Bronchial epithelial cell (primary cell): Measurements from ENCODE around the gene BCKDK. TPM values are rescaled to one million over a fixed set of nuclear protein-coding genes. Genes with fewer than 3 reads are reported as not detected.

Experiments used
- DNase-seq: peaks from one replicate; pipeline ENCODE4 v3.0.0-alpha.2; 2010; ENCODE audit warnings: low read depth
- FAIRE-seq: peaks from 2 replicates; lab custom pipeline; 2011; peaks lifted over from hg19 to GRCh38; lab: Jason Lieb, UNC
- H3K27me3 ChIP-seq: 2 replicates; pipeline ENCODE4 v1.5.1; 2011; ENCODE audit warnings: low read length; ENCODE audit not compliant: control insufficient read depth, insufficient read depth
- H3K36me3 ChIP-seq: 2 replicates; pipeline ENCODE4 v1.5.1; 2011; ENCODE audit warnings: low read length; ENCODE audit not compliant: control insufficient read depth, insufficient read depth
- H3K4me3 ChIP-seq: 2 replicates; pipeline ENCODE4 v1.5.1; 2011; ENCODE audit warnings: mild to moderate bottlenecking, low read depth, low read length, control low read depth
- total RNA-seq: library from RNA; depleted of rRNA; stranded (reverse); fragments of >200 nt; gene quantifications from 2 replicates; pipeline ENCODE4 v1.2.1, GENCODE V29; 2014
- TF ChIP-seq, protein P1 (sequence below): IDR thresholded peaks from 2 replicates; pipeline ENCODE4 v1.5.1; 2011; ENCODE audit warnings: mild to moderate bottlenecking, moderate library complexity, low read length, control low read depth, inconsistent platforms; ENCODE audit not compliant: insufficient read depth, severe bottlenecking

The BCKDK gene
- total RNA-seq, 1 donor from 2014 or later: 7.9 TPM

DNA sequence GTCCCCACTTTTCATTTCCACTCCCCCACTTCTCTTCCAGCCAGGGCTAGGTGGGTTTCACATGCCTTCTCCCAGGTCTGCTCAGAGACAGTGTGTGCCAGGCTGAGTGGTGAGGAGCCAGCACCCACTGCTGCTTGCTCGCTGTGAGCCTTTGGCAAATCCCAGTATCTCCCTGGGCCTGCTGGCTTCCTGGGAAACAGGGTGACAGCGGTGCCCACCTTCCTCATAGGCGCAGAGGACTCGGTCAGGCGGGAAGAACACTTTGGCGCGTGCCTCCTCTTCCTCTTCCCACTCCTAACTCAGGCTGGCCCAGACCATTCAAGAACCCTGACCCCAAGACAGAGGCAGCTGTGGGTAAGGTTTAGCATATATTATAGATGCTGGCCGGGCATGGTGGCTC is 19.0 kb upstream of the BCKDK start:
- Histone ChIP-seq H3K27me3 (no peaks in the 10 kb centered on the region), H3K36me3 (peaks cover 6% of the 10 kb centered on the region), H3K4me3 (no peak overlapping the region)
- TF ChIP-seq, protein P1, sequence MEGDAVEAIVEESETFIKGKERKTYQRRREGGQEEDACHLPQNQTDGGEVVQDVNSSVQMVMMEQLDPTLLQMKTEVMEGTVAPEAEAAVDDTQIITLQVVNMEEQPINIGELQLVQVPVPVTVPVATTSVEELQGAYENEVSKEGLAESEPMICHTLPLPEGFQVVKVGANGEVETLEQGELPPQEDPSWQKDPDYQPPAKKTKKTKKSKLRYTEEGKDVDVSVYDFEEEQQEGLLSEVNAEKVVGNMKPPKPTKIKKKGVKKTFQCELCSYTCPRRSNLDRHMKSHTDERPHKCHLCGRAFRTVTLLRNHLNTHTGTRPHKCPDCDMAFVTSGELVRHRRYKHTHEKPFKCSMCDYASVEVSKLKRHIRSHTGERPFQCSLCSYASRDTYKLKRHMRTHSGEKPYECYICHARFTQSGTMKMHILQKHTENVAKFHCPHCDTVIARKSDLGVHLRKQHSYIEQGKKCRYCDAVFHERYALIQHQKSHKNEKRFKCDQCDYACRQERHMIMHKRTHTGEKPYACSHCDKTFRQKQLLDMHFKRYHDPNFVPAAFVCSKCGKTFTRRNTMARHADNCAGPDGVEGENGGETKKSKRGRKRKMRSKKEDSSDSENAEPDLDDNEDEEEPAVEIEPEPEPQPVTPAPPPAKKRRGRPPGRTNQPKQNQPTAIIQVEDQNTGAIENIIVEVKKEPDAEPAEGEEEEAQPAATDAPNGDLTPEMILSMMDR: no peak
- DNase-seq (no peak), FAIRE-seq (no peak)

DNA sequence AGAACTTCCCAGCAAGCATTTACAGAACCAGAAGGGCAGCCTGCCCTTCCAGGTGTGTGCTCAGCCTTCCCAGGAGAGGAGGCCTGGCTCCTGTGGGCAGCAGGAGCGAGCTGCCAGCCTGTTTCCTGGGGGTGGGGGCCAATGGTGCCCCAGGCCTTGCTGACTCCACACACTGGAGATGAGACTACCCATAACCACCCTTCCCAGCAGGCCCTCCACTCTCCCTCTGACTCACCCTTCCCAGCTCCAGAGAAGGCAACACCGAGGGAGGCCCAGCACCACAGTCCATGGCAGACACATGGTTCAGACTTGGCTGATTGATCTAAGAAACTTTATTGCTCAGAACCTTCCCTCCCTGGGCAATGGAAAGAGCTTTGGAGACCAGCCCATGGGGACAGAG is 17.6 kb upstream of the BCKDK start:
- FAIRE-seq: no peak
- Histone ChIP-seq H3K27me3 (no peaks in the 10 kb centered on the region), H3K36me3 (peaks cover 5% of the 10 kb centered on the region), H3K4me3 (no peak overlapping the region)
- DNase-seq: peak; percentile 18
- TF ChIP-seq, protein P1: no peak

- Histone ChIP-seq H3K4me3 (no peak overlapping the region), H3K27me3 (no peaks in the 10 kb centered on the region), H3K36me3 (peaks cover 5% of the 10 kb centered on the region)
- FAIRE-seq: no peak
- no peak for DNase-seq
- TF ChIP-seq, protein P1: no peak
These were observed 15.9 kb upstream of the BCKDK start for GRCh38 chr16:31092330-31092729.

DNA sequence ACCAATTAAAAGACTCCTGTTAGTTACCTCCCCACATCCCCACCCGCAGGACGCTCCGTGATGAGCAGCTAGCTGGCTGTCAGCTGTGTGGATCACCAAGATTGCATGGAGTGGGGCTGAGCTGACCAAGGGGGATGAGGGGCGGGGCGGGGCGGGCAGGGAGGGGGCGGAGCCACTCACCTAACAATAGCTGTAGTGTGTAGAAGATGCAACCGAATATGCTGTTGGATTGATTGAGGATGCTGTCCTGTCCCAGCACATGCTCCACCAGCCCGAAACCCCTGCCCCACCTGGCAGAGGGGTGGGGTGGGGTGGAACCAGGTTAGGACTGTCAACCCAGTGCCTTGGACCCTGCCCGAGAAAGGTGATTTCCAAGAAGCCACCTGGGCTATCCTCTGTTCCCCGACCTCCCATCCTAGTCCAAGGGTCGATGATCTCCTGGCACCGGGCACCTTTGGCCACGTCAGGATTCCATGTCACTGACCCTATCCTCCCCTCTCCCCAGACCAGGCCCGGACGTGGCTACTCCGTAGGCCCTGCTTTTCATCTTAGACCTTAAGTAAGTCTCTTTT is 15.0 kb upstream of the BCKDK start:
- Histone ChIP-seq H3K36me3 (peaks cover 5% of the 10 kb centered on the region), H3K27me3 (no peaks in the 10 kb centered on the region), H3K4me3 (peak overlapping the region; percentile 5)
- no peak for DNase-seq
- TF ChIP-seq, protein P1: no peak
- no peak for FAIRE-seq

GRCh38 chr16:31094088-31094423 is 14.1 kb upstream of the BCKDK start:
- no peak for DNase-seq
- H3K4me3 ChIP-seq: peak overlapping the region; percentile 77
- no peak for FAIRE-seq
- H3K36me3 ChIP-seq: peaks cover 5% of the 10 kb centered on the region
- TF ChIP-seq, protein P1: no peak
- no peaks in the 10 kb centered on the region for H3K27me3 ChIP-seq

DNA sequence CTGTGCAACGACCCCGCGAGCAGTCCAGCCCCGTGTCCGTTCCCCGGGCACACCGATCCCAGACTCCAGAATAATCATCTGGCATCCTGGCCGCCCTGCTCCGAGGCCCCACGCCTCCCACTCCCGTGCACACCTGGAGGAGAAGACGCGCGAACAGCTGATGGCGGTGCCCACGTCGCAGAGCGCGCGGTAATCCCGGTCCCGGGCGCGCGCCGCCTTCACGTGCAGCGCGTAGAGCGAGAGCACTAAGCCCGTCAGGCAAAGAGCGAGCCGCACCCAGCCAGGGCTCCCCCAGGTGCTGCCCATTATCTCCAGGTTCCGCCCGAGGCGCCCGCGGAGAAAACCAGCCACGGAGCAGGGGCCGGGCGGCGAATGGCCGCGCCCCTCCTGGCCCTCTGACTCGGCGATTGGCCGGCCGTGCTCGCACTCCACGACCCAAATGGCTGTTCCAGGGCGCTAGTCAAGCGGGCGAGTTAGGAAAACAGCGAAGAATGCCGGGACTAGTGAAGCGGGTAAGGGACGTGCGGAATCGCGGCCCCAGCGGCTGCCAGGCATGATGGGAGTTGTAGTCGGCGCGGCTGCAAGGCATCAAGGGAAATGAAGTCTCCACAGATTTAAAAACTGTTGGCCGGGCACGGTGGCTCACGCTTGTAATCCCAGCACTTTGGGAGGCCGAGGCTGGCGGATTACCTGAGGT is 13.6 kb upstream of the BCKDK start, which contains the start of gene VKORC1:
Gene VKORC1, minus strand, starts transcription at position 374 of the 697 bp plus-strand sequence. Its CDS starts 68 bp downstream, at position 306.
- peak; percentile 96 for DNase-seq
- Histone ChIP-seq H3K4me3 (peak within 1 kb of the TSS; percentile 77), H3K36me3 (peaks cover 5% of the 10 kb centered on the region), H3K27me3 (no peaks in the 10 kb centered on the region)
- TF ChIP-seq, protein P1: no peak
- FAIRE-seq: no peak
